HL-60 (cell line): ENCODE results near the gene GBP7.
"Not testable (repeated sequence)": the region's sequence is repeated elsewhere in the genome, so short reads cannot be mapped to it uniquely, and the experiment has no call there.

Experiments
- DNase-seq, 2 experiments: peaks; one replicate each; pipeline ENCODE4 v3.0.0-alpha.2; 2010 to 2020; ENCODE audit warnings: low read depth in 1 of 2, low spot score in 1 of 2
- H3K27ac ChIP-seq: fragments of 250-450 bp; sonication (Bioruptor Pico); replicated peaks from 2 replicates; pipeline ENCODE4 v1.5.1; 2020; ENCODE audit warnings: mild to moderate bottlenecking, moderate library complexity
- H3K27me3 ChIP-seq: fragments of 250-450 bp; sonication (Bioruptor Pico); 2 replicates; pipeline ENCODE4 v1.5.1; 2021; ENCODE audit warnings: mild to moderate bottlenecking, moderate library complexity; ENCODE audit not compliant: insufficient read depth, poor library complexity, severe bottlenecking
- H3K4me3 ChIP-seq: replicated peaks from 2 replicates; pipeline ENCODE4 v1.5.1; 2011; ENCODE audit warnings: mild to moderate bottlenecking, control low read depth, low read length; ENCODE audit not compliant: insufficient read depth
- CTCF ChIP-seq: IDR thresholded peaks from one replicate; pipeline ENCODE4 v1.5.1; 2011; ENCODE audit warnings: low read length, control low read depth, inconsistent platforms; ENCODE audit not compliant: insufficient read depth
- GABPA ChIP-seq: IDR thresholded peaks from 2 replicates; pipeline ENCODE4 v1.6.1; 2012; ENCODE audit warnings: low read depth
- POLR2AphosphoS5 ChIP-seq: IDR thresholded peaks from 2 replicates; pipeline ENCODE4 v1.6.1; 2012; ENCODE audit warnings: low read depth
- REST ChIP-seq: IDR thresholded peaks from 2 replicates; pipeline ENCODE4 v1.6.1; 2012; ENCODE audit warnings: low read depth; ENCODE audit not compliant: insufficient replicate concordance
- SPI1 ChIP-seq: IDR thresholded peaks from 2 replicates; pipeline ENCODE4 v1.6.1; 2012; ENCODE audit warnings: low read depth, mild to moderate bottlenecking, borderline replicate concordance
- long read RNA-seq: library from polyadenylated mRNA; unstranded; transcript quantifications from one replicate; pipeline ENCODE4 v2.0.0, GENCODE V29; 2020

Gene GBP7
- long read RNA-seq, partial matches to known transcripts: 0 of 1 reads
- long read RNA-seq, other reads (novel, unspliced or antisense): 1 of 1 reads

GRCh38 chr1:89175601-89176256 lies at the start of gene GBP7:
Gene GBP7 (minus strand): TSS chr1:89176003. CDS start chr1:89171935, 4,068 bp downstream.
- no peak within 1 kb of the TSS for H3K4me3 ChIP-seq
- no peak within 1 kb of the TSS for H3K27ac ChIP-seq
- peaks cover 2% of the 10 kb centered on the region for H3K27me3 ChIP-seq
- TF ChIP-seq REST (no peak), GABPA (no peak), SPI1 (no peak), CTCF (no peak), POLR2AphosphoS5 (no peak)
- no peak for DNase-seq

GRCh38 chr1:89221341-89221740 lies 45.5 kb upstream of the GBP7 start:
- no peak for TF ChIP-seq REST
- no peak for TF ChIP-seq GABPA
- TF ChIP-seq CTCF: no peak
- no peak for TF ChIP-seq SPI1
- TF ChIP-seq POLR2AphosphoS5: no peak
- Histone ChIP-seq H3K27ac (no peak overlapping the region), H3K27me3 (no peaks in the 10 kb centered on the region), H3K4me3 (no peak overlapping the region)
- DNase-seq: no peak

GRCh38 chr1:89219851-89220250 lies 44.0 kb upstream of the GBP7 start:
- H3K27ac ChIP-seq, DNase-seq, H3K4me3 ChIP-seq, H3K27me3 ChIP-seq: not testable (repeated sequence)

- not testable (repeated sequence) for H3K27me3 ChIP-seq, DNase-seq, H3K27ac ChIP-seq, H3K4me3 ChIP-seq
Measured at GRCh38 chr1:89218941-89219340, 43.1 kb upstream of the GBP7 start.

GRCh38 chr1:89213347-89213746 lies 37.5 kb upstream of the GBP7 start:
- H3K4me3 ChIP-seq: no peak overlapping the region
- TF ChIP-seq GABPA (no peak), CTCF (no peak), SPI1 (no peak), REST (no peak), POLR2AphosphoS5 (no peak)
- no peak for DNase-seq
- no peaks in the 10 kb centered on the region for H3K27me3 ChIP-seq
- H3K27ac ChIP-seq: no peak overlapping the region
